Measurements from ENCODE around the gene P2RX6.
"Not testable (repeated sequence)": the region's sequence is repeated elsewhere in the genome, so short reads cannot be mapped to it uniquely, and the experiment has no call there.

The P2RX6 gene

GRCh38 chr22:21041937-21042336, 27.0 kb downstream of the P2RX6 start:
- Histone ChIP-seq H3K4me1 (ENCODE audit: insufficient read depth, low read length) (peaks cover 11% of the 10 kb centered on the region; the same call in 1 of the 2 replicates), H3K36me3 (ENCODE audit: insufficient read depth, low read length) (no peaks in the 10 kb centered on the region), H3K9ac (ENCODE audit: low read depth, low read length) (no peak overlapping the region), H3K9me3 (ENCODE audit: control insufficient read depth, insufficient read depth, low read length) (no peaks in the 10 kb centered on the region)

GRCh38 chr22:21042978-21043859, 28.3 kb downstream of the P2RX6 start:
- Histone ChIP-seq H3K9me3 (ENCODE audit: control insufficient read depth, insufficient read depth, low read length) (no peaks in the 10 kb centered on the region), H3K4me1 (ENCODE audit: insufficient read depth, low read length) (peaks cover 11% of the 10 kb centered on the region; the same call in 1 of the 2 replicates), H3K36me3 (ENCODE audit: insufficient read depth, low read length) (no peaks in the 10 kb centered on the region), H3K9ac (ENCODE audit: low read depth, low read length) (no peak overlapping the region)

- Histone ChIP-seq H3K4me1 (ENCODE audit: insufficient read depth, low read length) (peaks cover 11% of the 10 kb centered on the region; the same call in 1 of the 2 replicates), H3K9ac (ENCODE audit: low read depth, low read length) (no peak overlapping the region), H3K36me3 (ENCODE audit: insufficient read depth, low read length) (no peaks in the 10 kb centered on the region), H3K9me3 (ENCODE audit: control insufficient read depth, insufficient read depth, low read length) (no peaks in the 10 kb centered on the region)
These were observed 29.0 kb downstream of the P2RX6 start for GRCh38 chr22:21043860-21044535.

GRCh38 chr22:21044931-21045584, 30.1 kb downstream of the P2RX6 start:
- Histone ChIP-seq H3K9me3 (ENCODE audit: control insufficient read depth, insufficient read depth, low read length) (no peaks in the 10 kb centered on the region), H3K9ac (ENCODE audit: low read depth, low read length) (peak overlapping the region; percentile 29; the same call in 1 of the 2 replicates), H3K36me3 (ENCODE audit: insufficient read depth, low read length) (no peaks in the 10 kb centered on the region), H3K4me1 (ENCODE audit: insufficient read depth, low read length) (peaks cover 11% of the 10 kb centered on the region; the same call in 1 of the 2 replicates)

- Histone ChIP-seq H3K36me3 (ENCODE audit: insufficient read depth, low read length) (no peaks in the 10 kb centered on the region), H3K9me3 (ENCODE audit: control insufficient read depth, insufficient read depth, low read length) (no peaks in the 10 kb centered on the region), H3K9ac (ENCODE audit: low read depth, low read length) (peak within 1 kb of the TSS; percentile 70; the same call in 1 of the 2 replicates), H3K4me1 (ENCODE audit: insufficient read depth, low read length) (peaks cover 11% of the 10 kb centered on the region; the same call in 1 of the 2 replicates)
These were observed 30.8 kb downstream of the P2RX6 start, which contains the start of gene LRRC74B for GRCh38 chr22:21045585-21046294. LRRC74B (plus strand) TSS chr22:21045946; CDS start chr22:21045987, 41 bp downstream.

GRCh38 chr22:21047035-21047661, 32.2 kb downstream of the P2RX6 start:
- H3K36me3 ChIP-seq (ENCODE audit: insufficient read depth, low read length): no peaks in the 10 kb centered on the region
- no peak overlapping the region for H3K9ac ChIP-seq (ENCODE audit: low read depth, low read length)
- H3K4me1 ChIP-seq (ENCODE audit: insufficient read depth, low read length): peaks cover 24% of the 10 kb centered on the region
- no peaks in the 10 kb centered on the region for H3K9me3 ChIP-seq (ENCODE audit: control insufficient read depth, insufficient read depth, low read length)

- Histone ChIP-seq H3K36me3 (ENCODE audit: insufficient read depth, low read length) (no peaks in the 10 kb centered on the region), H3K9ac (ENCODE audit: low read depth, low read length) (no peak overlapping the region), H3K4me1 (ENCODE audit: insufficient read depth, low read length) (peaks cover 24% of the 10 kb centered on the region), H3K9me3 (ENCODE audit: control insufficient read depth, insufficient read depth, low read length) (no peaks in the 10 kb centered on the region)
These were observed 32.8 kb downstream of the P2RX6 start for GRCh38 chr22:21047730-21048129.

GRCh38 chr22:21048448-21048847, 33.5 kb downstream of the P2RX6 start:
- H3K4me1 ChIP-seq (ENCODE audit: insufficient read depth, low read length): peaks cover 24% of the 10 kb centered on the region
- H3K36me3 ChIP-seq (ENCODE audit: insufficient read depth, low read length); H3K9me3 ChIP-seq (ENCODE audit: control insufficient read depth, insufficient read depth, low read length); H3K9ac ChIP-seq (ENCODE audit: low read depth, low read length): not testable (repeated sequence)

GRCh38 chr22:21048965-21049364, 34.0 kb downstream of the P2RX6 start:
- peaks cover 24% of the 10 kb centered on the region for H3K4me1 ChIP-seq (ENCODE audit: insufficient read depth, low read length)
- H3K9ac ChIP-seq (ENCODE audit: low read depth, low read length); H3K9me3 ChIP-seq (ENCODE audit: control insufficient read depth, insufficient read depth, low read length); H3K36me3 ChIP-seq (ENCODE audit: insufficient read depth, low read length): not testable (repeated sequence)

GRCh38 chr22:21051145-21051830, 36.3 kb downstream of the P2RX6 start:
- Histone ChIP-seq H3K4me1 (ENCODE audit: insufficient read depth, low read length) (peaks cover 24% of the 10 kb centered on the region), H3K9ac (ENCODE audit: low read depth, low read length) (no peak overlapping the region), H3K36me3 (ENCODE audit: insufficient read depth, low read length) (no peaks in the 10 kb centered on the region), H3K9me3 (ENCODE audit: control insufficient read depth, insufficient read depth, low read length) (no peaks in the 10 kb centered on the region)

GRCh38 chr22:21051831-21052400, 37.0 kb downstream of the P2RX6 start:
- Histone ChIP-seq H3K36me3 (ENCODE audit: insufficient read depth, low read length) (no peaks in the 10 kb centered on the region), H3K4me1 (ENCODE audit: insufficient read depth, low read length) (peaks cover 30% of the 10 kb centered on the region), H3K9ac (ENCODE audit: low read depth, low read length) (no peak overlapping the region), H3K9me3 (ENCODE audit: control insufficient read depth, insufficient read depth, low read length) (no peaks in the 10 kb centered on the region)

- no peak overlapping the region for H3K9ac ChIP-seq (ENCODE audit: low read depth, low read length)
- H3K36me3 ChIP-seq (ENCODE audit: insufficient read depth, low read length): no peaks in the 10 kb centered on the region
- peaks cover 31% of the 10 kb centered on the region for H3K4me1 ChIP-seq (ENCODE audit: insufficient read depth, low read length)
- no peaks in the 10 kb centered on the region for H3K9me3 ChIP-seq (ENCODE audit: control insufficient read depth, insufficient read depth, low read length)
These were observed 37.9 kb downstream of the P2RX6 start for GRCh38 chr22:21052715-21053459.

Measured in ES-I3 (cell line).